Measurements from ENCODE around the gene PSMD11.

PSMD11 gene

DNA sequence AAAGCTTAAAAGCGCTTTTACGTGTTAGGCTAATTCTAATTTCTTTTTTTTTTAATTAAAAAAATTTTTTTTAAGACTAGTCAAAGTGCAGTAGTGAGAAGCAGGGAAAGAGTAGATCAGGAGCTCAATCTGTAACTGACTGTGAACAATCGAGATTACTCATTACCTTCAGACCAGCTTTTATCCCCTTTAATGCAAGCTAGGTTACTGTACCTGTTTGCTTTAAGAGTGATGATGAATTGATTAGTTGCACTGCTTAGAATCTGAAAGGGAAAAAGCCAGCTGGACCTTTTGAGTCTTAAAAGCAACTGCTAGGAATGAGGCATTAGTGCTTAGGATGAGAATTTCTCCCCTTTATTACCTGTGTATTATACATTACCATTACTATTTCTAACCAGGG lies 19.0 kb downstream of the PSMD11 start:
- no peaks in the 10 kb centered on the region for H3K9me3 ChIP-seq (ENCODE audit: control insufficient read depth in 2 of 2, low read length in 2 of 2)
- H3K27ac ChIP-seq (ENCODE audit: low read length), result no peak overlapping the region
- peaks cover 30 to 32% of the 10 kb centered on the region in 2 donors for H3K36me3 ChIP-seq (ENCODE audit: control insufficient read depth in 2 of 2, insufficient read depth in 2 of 2, low read length in 2 of 2)
- H3K9ac ChIP-seq (ENCODE audit: low read length in 2 of 2), result no peak overlapping the region
- no peaks in the 10 kb centered on the region for H3K4me1 ChIP-seq (ENCODE audit: control insufficient read depth, insufficient read depth, low read length)
- no peak overlapping the region for H3K4me3 ChIP-seq (ENCODE audit: low read length in 2 of 2)
- no peaks in the 10 kb centered on the region for H3K27me3 ChIP-seq (ENCODE audit: control insufficient read depth in 1 of 2, insufficient read depth in 2 of 2, low read length in 2 of 2)

DNA sequence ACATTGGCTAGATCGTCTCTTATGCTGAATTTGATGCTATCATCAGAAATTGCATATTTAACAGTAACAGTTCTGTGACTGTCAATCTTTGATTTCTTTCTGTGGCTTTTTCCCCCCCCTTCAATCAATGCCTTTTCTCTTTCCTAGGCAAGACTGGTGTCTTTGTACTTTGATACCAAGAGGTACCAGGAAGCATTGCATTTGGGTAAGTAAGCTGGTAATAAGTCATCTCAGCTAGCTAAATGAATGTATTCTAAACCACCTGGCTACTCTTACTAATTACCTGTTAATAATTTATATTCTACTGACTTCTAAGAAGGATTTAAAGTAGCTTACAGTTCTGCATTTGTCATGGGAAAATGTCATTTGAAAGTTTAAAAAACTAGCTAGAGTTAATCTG lies 20.1 kb downstream of the PSMD11 start:
- H3K36me3 ChIP-seq (ENCODE audit: control insufficient read depth in 2 of 2, insufficient read depth in 2 of 2, low read length in 2 of 2), result peaks cover 32 to 35% of the 10 kb centered on the region in 2 donors

DNA sequence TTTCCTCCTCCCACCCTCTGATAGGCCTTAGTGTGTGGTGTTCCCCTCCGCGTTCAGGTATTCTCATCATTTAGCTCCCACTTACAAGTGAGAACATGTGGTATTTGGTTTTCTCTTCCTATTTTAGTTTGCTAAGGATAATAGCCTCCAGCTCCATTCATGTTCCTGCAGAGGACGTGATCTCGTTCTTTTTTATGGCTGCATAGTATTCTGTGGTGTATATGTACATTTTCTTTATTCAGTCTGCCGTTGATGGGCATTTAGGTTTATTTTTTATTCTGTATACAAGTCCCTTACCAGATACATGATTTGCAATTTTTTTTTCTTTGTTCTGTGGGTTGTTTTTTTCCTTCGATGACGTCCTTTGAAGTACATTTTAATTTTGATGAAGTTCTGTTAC lies 23.6 kb downstream of the PSMD11 start:
- Histone ChIP-seq H3K4me1 (ENCODE audit: control insufficient read depth, insufficient read depth, low read length) (no peaks in the 10 kb centered on the region), H3K27me3 (ENCODE audit: control insufficient read depth in 1 of 2, insufficient read depth in 2 of 2, low read length in 2 of 2) (no peaks in the 10 kb centered on the region), H3K27ac (ENCODE audit: low read length) (no peak overlapping the region), H3K9me3 (ENCODE audit: control insufficient read depth in 2 of 2, low read length in 2 of 2) (no peaks in the 10 kb centered on the region), H3K9ac (ENCODE audit: low read length in 2 of 2) (no peak overlapping the region), H3K36me3 (ENCODE audit: control insufficient read depth in 2 of 2, insufficient read depth in 2 of 2, low read length in 2 of 2) (peaks cover 38 to 44% of the 10 kb centered on the region in 2 donors), H3K4me3 (ENCODE audit: low read length in 2 of 2) (no peak overlapping the region)

More for the DNA sequence above, 20.1 kb downstream of the PSMD11 start:
- H3K9ac ChIP-seq (ENCODE audit: low read length in 2 of 2), result no peak overlapping the region
- no peaks in the 10 kb centered on the region for H3K4me1 ChIP-seq (ENCODE audit: control insufficient read depth, insufficient read depth, low read length)
- H3K4me3 ChIP-seq (ENCODE audit: low read length in 2 of 2), result no peak overlapping the region
- H3K27ac ChIP-seq (ENCODE audit: low read length), result no peak overlapping the region
- no peaks in the 10 kb centered on the region for H3K27me3 ChIP-seq (ENCODE audit: control insufficient read depth in 1 of 2, insufficient read depth in 2 of 2, low read length in 2 of 2)
- H3K9me3 ChIP-seq (ENCODE audit: control insufficient read depth in 2 of 2, low read length in 2 of 2), result no peaks in the 10 kb centered on the region

DNA sequence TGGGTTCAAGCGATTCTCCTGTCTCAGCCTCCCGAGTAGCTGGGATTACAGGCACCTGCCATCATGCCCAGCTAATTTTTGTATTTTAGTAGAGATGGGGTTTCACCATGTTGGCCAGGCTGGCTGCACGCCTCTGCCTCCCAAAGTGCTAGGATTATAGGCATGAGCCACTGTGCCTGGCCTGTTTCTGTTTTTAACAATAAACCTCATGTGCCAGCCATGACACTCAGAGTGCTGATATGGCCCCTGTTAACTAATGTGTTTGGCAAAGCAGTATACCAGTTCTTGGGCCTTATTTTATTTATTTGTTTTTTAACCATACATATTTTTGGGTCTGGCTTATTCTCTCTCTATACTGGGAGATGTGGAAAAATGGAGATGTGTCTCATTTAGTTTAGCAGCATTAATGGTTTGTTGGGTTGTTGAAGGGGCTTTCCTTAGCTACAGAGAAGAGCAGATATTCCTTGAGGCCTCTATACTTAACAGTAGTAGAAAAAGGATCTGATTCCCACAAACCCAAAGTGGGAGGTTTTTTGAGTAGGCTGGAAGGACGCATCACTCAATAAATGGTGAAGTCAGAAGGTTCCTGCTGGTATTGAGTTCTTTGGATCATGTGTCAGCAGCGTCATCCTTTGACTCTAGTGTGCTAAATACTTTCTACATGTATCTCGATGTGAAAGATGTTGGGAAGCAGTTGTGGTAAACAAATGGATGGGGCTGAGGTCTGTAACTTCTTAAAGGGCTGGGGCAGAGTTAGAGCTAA lies 26.3 kb downstream of the PSMD11 start:
- H3K4me3 ChIP-seq (ENCODE audit: low read length in 2 of 2), result no peak overlapping the region
- peaks cover 44 to 54% of the 10 kb centered on the region in 2 donors for H3K36me3 ChIP-seq (ENCODE audit: control insufficient read depth in 2 of 2, insufficient read depth in 2 of 2, low read length in 2 of 2)
- no peaks in the 10 kb centered on the region for H3K27me3 ChIP-seq (ENCODE audit: control insufficient read depth in 1 of 2, insufficient read depth in 2 of 2, low read length in 2 of 2)
- H3K27ac ChIP-seq (ENCODE audit: low read length), result no peak overlapping the region
- no peak overlapping the region for H3K9ac ChIP-seq (ENCODE audit: low read length in 2 of 2)
- H3K4me1 ChIP-seq (ENCODE audit: control insufficient read depth, insufficient read depth, low read length), result no peaks in the 10 kb centered on the region
- no peaks in the 10 kb centered on the region for H3K9me3 ChIP-seq (ENCODE audit: control insufficient read depth in 2 of 2, low read length in 2 of 2)

DNA sequence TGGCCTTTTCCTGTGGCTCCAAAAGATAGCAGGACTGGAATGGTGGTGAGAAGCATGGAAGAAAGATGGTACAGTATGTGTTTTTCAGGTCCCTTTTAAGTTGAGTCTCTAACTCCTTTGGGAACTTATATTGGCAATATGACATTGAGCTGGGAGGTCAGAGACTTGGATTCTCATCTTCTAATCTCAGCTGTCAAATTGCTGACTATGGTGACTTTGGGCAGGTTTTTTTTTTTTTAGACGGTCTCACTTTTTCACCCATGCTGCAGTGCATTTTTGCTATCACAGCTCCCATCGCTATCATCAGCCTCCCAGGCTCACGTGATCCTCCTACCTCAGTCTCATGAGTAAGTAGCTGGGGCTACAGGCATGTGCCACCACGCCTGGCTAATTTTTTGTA lies 27.3 kb downstream of the PSMD11 start:
- no peak overlapping the region for H3K27ac ChIP-seq (ENCODE audit: low read length)
- H3K9ac ChIP-seq (ENCODE audit: low read length in 2 of 2), result no peak overlapping the region
- peaks cover 50 to 61% of the 10 kb centered on the region in 2 donors for H3K36me3 ChIP-seq (ENCODE audit: control insufficient read depth in 2 of 2, insufficient read depth in 2 of 2, low read length in 2 of 2)
- no peaks in the 10 kb centered on the region for H3K4me1 ChIP-seq (ENCODE audit: control insufficient read depth, insufficient read depth, low read length)
- H3K9me3 ChIP-seq (ENCODE audit: control insufficient read depth in 2 of 2, low read length in 2 of 2), result no peaks in the 10 kb centered on the region
- H3K4me3 ChIP-seq (ENCODE audit: low read length in 2 of 2), result no peak overlapping the region
- no peaks in the 10 kb centered on the region for H3K27me3 ChIP-seq (ENCODE audit: control insufficient read depth in 1 of 2, insufficient read depth in 2 of 2, low read length in 2 of 2)

DNA sequence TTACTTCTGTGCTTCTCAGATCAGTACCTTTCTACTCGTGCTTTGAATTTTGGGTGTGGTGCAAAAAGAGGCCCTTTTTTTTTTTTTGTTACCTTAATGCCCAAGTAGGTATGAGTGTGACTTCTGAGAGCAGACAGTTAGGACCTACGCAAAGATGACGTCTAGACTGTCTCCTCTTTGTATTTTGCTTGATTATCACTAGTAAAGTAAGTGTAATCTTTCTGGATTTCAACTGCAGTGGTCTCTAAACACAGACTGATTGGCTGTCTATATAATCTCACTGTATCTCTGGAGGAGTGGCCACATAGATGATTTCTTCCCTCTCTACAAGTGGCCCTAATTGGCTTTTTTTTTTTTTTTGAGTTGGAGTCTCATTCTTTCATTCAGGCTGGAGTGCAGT lies 30.9 kb downstream of the PSMD11 start:
- no peak overlapping the region for H3K4me3 ChIP-seq (ENCODE audit: low read length in 2 of 2)
- no peaks in the 10 kb centered on the region for H3K4me1 ChIP-seq (ENCODE audit: control insufficient read depth, insufficient read depth, low read length)
- H3K9me3 ChIP-seq (ENCODE audit: control insufficient read depth in 2 of 2, low read length in 2 of 2), result no peaks in the 10 kb centered on the region
- H3K9ac ChIP-seq (ENCODE audit: low read length in 2 of 2), result no peak overlapping the region
- peaks cover 72 to 77% of the 10 kb centered on the region in 2 donors for H3K36me3 ChIP-seq (ENCODE audit: control insufficient read depth in 2 of 2, insufficient read depth in 2 of 2, low read length in 2 of 2)
- no peaks in the 10 kb centered on the region for H3K27me3 ChIP-seq (ENCODE audit: control insufficient read depth in 1 of 2, insufficient read depth in 2 of 2, low read length in 2 of 2)
- no peak overlapping the region for H3K27ac ChIP-seq (ENCODE audit: low read length)

DNA sequence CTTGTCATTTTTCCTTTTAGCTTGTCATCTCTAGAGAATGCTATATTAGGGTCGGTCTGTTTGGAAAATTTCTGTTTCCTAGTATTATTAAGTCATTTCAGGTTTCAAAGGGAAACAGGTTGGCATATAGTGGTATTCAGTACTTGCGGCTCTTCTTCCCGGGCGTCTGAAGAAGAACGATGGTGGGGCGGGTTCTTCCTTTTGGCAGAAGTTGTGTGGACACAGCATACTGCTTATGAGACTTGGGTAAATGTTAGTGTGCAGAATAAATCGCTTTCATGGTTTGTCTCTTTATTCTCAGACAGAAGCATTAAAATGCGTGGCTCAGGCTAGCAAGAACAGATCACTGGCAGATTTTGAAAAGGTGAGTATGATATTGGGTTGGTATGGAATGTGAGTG lies 32.9 kb downstream of the PSMD11 start:
- Histone ChIP-seq H3K27ac (ENCODE audit: low read length) (no peak overlapping the region), H3K4me1 (ENCODE audit: control insufficient read depth, insufficient read depth, low read length) (no peaks in the 10 kb centered on the region), H3K27me3 (ENCODE audit: control insufficient read depth in 1 of 2, insufficient read depth in 2 of 2, low read length in 2 of 2) (no peaks in the 10 kb centered on the region), H3K4me3 (ENCODE audit: low read length in 2 of 2) (no peak overlapping the region), H3K9me3 (ENCODE audit: control insufficient read depth in 2 of 2, low read length in 2 of 2) (no peaks in the 10 kb centered on the region), H3K36me3 (ENCODE audit: control insufficient read depth in 2 of 2, insufficient read depth in 2 of 2, low read length in 2 of 2) (peaks cover 72 to 78% of the 10 kb centered on the region in 2 donors), H3K9ac (ENCODE audit: low read length in 2 of 2) (no peak overlapping the region)

DNA sequence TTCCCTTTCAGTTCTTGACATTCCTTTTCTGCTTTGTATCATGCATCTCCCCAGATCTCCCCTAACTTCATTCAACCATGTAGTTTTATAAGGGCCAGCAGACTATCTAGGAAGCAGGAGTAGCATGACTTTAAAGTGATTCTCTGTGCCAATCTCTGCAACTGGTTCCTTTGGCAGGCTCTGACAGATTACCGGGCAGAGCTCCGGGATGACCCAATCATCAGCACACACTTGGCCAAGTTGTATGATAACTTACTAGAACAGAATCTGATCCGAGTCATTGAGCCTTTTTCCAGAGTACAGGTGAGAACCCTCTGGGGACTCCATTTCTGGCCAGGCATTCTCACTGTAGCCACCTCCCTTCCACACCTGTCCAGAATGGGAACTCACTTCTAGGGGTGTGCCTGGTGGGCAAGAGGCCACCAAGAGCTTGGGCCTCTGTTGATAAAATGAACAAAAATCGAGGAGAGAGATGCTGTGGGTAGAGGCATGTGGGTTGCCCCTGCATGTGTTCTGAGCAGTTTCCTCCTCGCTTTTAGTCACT lies 34.8 kb downstream of the PSMD11 start:
- peaks cover 68 to 71% of the 10 kb centered on the region in 2 donors for H3K36me3 ChIP-seq (ENCODE audit: control insufficient read depth in 2 of 2, insufficient read depth in 2 of 2, low read length in 2 of 2)
- no peaks in the 10 kb centered on the region for H3K27me3 ChIP-seq (ENCODE audit: control insufficient read depth in 1 of 2, insufficient read depth in 2 of 2, low read length in 2 of 2)
- no peak overlapping the region for H3K27ac ChIP-seq (ENCODE audit: low read length)
- no peaks in the 10 kb centered on the region for H3K9me3 ChIP-seq (ENCODE audit: control insufficient read depth in 2 of 2, low read length in 2 of 2)
- H3K4me3 ChIP-seq (ENCODE audit: low read length in 2 of 2), result no peak overlapping the region
- H3K4me1 ChIP-seq (ENCODE audit: control insufficient read depth, insufficient read depth, low read length), result peaks cover 10% of the 10 kb centered on the region
- no peak overlapping the region for H3K9ac ChIP-seq (ENCODE audit: low read length in 2 of 2)

DNA sequence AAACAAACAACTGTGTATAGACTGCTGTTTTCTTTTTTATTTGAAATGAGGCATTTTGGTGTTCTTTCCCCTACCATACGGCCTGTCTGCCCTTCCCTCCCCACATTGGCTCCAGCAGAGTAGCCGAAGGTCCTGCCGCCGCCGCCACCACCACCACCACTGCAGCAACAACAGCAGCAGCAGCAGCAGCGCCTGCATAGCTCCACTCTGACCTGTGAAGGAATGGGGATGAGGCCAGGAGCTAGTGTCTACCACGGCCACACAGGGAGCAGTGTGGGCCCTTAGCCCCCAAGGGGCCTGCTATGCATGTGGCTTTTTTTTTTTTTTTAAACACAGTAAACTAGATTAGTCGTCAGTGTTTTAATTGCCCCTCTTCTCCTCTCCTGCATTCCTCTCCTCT lies 36.9 kb downstream of the PSMD11 start:
- H3K4me3 ChIP-seq (ENCODE audit: low read length in 2 of 2), result no peak overlapping the region
- H3K4me1 ChIP-seq (ENCODE audit: control insufficient read depth, insufficient read depth, low read length), result peaks cover 16% of the 10 kb centered on the region
- H3K27ac ChIP-seq (ENCODE audit: low read length), result no peak overlapping the region
- H3K9me3 ChIP-seq (ENCODE audit: control insufficient read depth in 2 of 2, low read length in 2 of 2), result no peaks in the 10 kb centered on the region
- no peak overlapping the region for H3K9ac ChIP-seq (ENCODE audit: low read length in 2 of 2)
- H3K36me3 ChIP-seq (ENCODE audit: control insufficient read depth in 2 of 2, insufficient read depth in 2 of 2, low read length in 2 of 2), result peaks cover 52 to 53% of the 10 kb centered on the region in 2 donors
- H3K27me3 ChIP-seq (ENCODE audit: control insufficient read depth in 1 of 2, insufficient read depth in 2 of 2, low read length in 2 of 2), result no peaks in the 10 kb centered on the region

DNA sequence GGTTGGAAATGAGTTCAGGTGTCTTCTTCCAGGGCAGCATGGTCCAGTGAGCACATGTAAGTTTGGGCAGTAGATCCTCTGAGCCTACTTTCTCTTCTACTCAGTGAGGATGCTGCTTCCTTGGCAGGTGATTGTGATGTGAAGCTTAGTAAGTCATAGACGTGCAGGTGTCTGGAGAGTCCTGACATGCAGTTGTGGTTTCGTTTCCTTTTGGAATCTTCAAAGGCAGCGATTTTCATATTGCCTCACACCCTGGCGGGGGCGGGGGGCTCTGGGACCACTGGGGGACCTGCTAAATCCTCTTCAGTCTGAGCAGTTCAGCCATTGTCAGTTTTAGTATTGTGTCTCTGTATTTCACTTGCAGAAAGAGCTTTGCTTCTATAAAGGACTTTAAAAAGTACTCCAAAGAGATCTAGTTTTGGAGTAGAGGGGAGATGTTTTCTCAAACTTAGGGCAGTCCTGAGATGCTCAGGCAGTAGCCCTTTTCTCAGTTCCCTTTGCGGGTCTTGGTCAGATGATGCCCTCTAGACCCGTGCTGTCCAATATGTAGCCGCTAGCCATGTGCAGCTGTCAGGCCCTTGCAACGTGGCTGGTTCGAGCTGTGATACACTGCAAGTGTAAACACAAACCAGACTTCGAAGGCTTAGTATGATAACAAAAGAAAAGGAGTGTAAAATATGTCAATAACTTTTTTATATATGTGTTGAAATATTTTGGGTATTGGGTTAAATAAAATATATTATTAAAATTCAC lies 38.4 kb downstream of the PSMD11 start:
- Histone ChIP-seq H3K36me3 (ENCODE audit: control insufficient read depth in 2 of 2, insufficient read depth in 2 of 2, low read length in 2 of 2) (peaks cover 40 to 41% of the 10 kb centered on the region in 2 donors), H3K27ac (ENCODE audit: low read length) (peak overlapping the region; percentile 67), H3K27me3 (ENCODE audit: control insufficient read depth in 1 of 2, insufficient read depth in 2 of 2, low read length in 2 of 2) (no peaks in the 10 kb centered on the region), H3K4me3 (ENCODE audit: low read length in 2 of 2) (no peak overlapping the region), H3K9me3 (ENCODE audit: control insufficient read depth in 2 of 2, low read length in 2 of 2) (no peaks in the 10 kb centered on the region), H3K9ac (ENCODE audit: low read length in 2 of 2) (peak overlapping the region in 1 of 2 donors; percentile 21), H3K4me1 (ENCODE audit: control insufficient read depth, insufficient read depth, low read length) (peaks cover 22% of the 10 kb centered on the region)

Data from stomach smooth muscle (tissue), 2 donors.